GM23248 (cell line): ENCODE results near the gene NCOA1. TPM values are rescaled to one million over a fixed set of nuclear protein-coding genes. Genes with fewer than 3 reads are reported as not detected.

ENCODE experiments used
- DNase-seq: peaks from one replicate; pipeline ENCODE4 v3.0.0-alpha.2; 2015
- H2AFZ ChIP-seq: fragments of 200-600 bp; sonication (generic); 2 replicates; pipeline ENCODE4 v1.6.1; 2016; ENCODE audit warnings: antibody characterized with exemption
- H3F3A ChIP-seq: fragments of 200-600 bp; sonication (generic); 2 replicates; pipeline ENCODE4 v1.6.1; 2016; ENCODE audit warnings: mild to moderate bottlenecking, antibody characterized with exemption, mixed run types; ENCODE audit not compliant: insufficient read depth
- H3K27ac ChIP-seq: fragments of 200-600 bp; sonication (generic); 2 replicates; pipeline ENCODE4 v1.5.1; 2016; ENCODE audit warnings: mild to moderate bottlenecking
- H3K27me3 ChIP-seq: fragments of 200-600 bp; sonication (generic); replicated peaks from 2 replicates; pipeline ENCODE4 v1.6.1; 2016; ENCODE audit warnings: mild to moderate bottlenecking; ENCODE audit not compliant: insufficient read depth
- H3K36me3 ChIP-seq: fragments of 200-600 bp; sonication (generic); 2 replicates; pipeline ENCODE4 v1.6.1; 2016; ENCODE audit warnings: low read depth, mild to moderate bottlenecking
- H3K4me1 ChIP-seq: fragments of 200-600 bp; sonication (generic); 2 replicates; pipeline ENCODE4 v1.6.1; 2016; ENCODE audit warnings: mild to moderate bottlenecking; ENCODE audit not compliant: insufficient read depth
- H3K4me2 ChIP-seq: fragments of 200-600 bp; sonication (generic); one replicate; pipeline ENCODE4 v1.6.1; 2016; ENCODE audit warnings: mild to moderate bottlenecking; ENCODE audit not compliant: unreplicated experiment
- H3K4me3 ChIP-seq: fragments of 200-600 bp; sonication (generic); 2 replicates; pipeline ENCODE4 v1.5.1; 2016; ENCODE audit warnings: mild to moderate bottlenecking
- H3K79me2 ChIP-seq: fragments of 200-600 bp; sonication (generic); 2 replicates; pipeline ENCODE4 v1.6.1; 2016; ENCODE audit warnings: mild to moderate bottlenecking; ENCODE audit not compliant: insufficient read depth
- H3K9ac ChIP-seq: fragments of 200-600 bp; sonication (generic); 2 replicates; pipeline ENCODE4 v1.6.1; 2016; ENCODE audit warnings: mild to moderate bottlenecking
- H3K9me2 ChIP-seq: fragments of 200-600 bp; sonication (generic); 2 replicates; pipeline ENCODE4 v1.6.1; 2016; ENCODE audit warnings: mixed run types, mild to moderate bottlenecking, moderate library complexity; ENCODE audit not compliant: insufficient read depth
- H3K9me3 ChIP-seq: fragments of 200-600 bp; sonication (generic); one replicate; pipeline ENCODE4 v1.6.1; 2017; ENCODE audit warnings: low read depth
- H4K20me1 ChIP-seq: fragments of 200-600 bp; sonication (generic); 2 replicates; pipeline ENCODE4 v1.6.0; 2016; ENCODE audit not compliant: insufficient read depth
- EZH2 ChIP-seq: fragments of 200-600 bp; sonication (generic); IDR thresholded peaks from 2 replicates; pipeline ENCODE4 v1.6.1; 2018; ENCODE audit warnings: antibody characterized with exemption, mild to moderate bottlenecking; ENCODE audit not compliant: insufficient read depth, poor library complexity, severe bottlenecking
- EZH2phosphoT487 ChIP-seq: fragments of 200-600 bp; sonication (generic); IDR thresholded peaks from 2 replicates; pipeline ENCODE4 v1.6.1; 2018; ENCODE audit warnings: antibody characterized with exemption, moderate library complexity, mild to moderate bottlenecking, low read depth; ENCODE audit not compliant: insufficient read depth
- WGBS, 2 experiments: methylation state at CpG; one replicate each; pipeline ENCODE4 v1.1.6; 2015 to 2017; ENCODE audit warnings: low lambda C conversion rate in 2 of 2, low coverage in 1 of 2; ENCODE audit errors: missing lambda C conversion rate in 2 of 2; 5-methylcytosine and 5-hydroxymethylcytosine counted together
- in situ Hi-C: fragments of 300-500 bp; cut with MboI; formaldehyde crosslinking; loops from 2 replicates; pipeline ENCODE4 v1.15.0; 2020
- polyA plus RNA-seq: library from polyadenylated mRNA; unstranded; fragments of >200 nt; fragmentation: Nextera tagmentation; extraction: Ambion mirVana; gene quantifications from 2 replicates; pipeline ENCODE4 v1.2.1, GENCODE V29; 2016
- total RNA-seq: library from RNA; depleted of rRNA; stranded (reverse); fragments of >200 nt; shearing (Covaris generic); gene quantifications from 2 replicates; pipeline ENCODE4 v1.2.3, GENCODE V29; 2014

The NCOA1 gene
- total and polyA plus RNA-seq, 2 experiments from 2014 or later: 2.6 to 8.0 TPM

DNA sequence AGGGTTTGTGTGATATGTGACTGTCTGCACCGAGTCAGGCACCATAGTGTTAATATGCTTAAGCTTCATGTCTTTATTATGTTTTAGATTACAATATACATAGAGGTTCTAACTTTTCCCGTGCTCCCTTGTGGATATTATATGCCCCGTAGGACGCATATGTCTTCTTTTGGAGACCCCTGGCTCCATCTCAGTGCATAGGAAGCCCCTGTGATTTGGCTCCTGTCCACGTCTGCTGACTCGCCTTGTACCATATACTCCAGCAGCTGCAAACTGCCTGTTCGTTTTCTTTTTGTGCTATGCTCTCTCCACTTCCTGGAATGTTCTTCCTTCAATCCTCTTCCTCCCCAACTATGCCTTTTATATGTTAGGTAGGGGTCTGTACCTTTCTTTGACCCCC is 191.2 kb downstream of the NCOA1 start:
- no peak for DNase-seq
- no peaks in the 10 kb centered on the region for H3K79me2 ChIP-seq
- no peak overlapping the region for H3K4me3 ChIP-seq
- no peak overlapping the region for H3K27ac ChIP-seq
- H4K20me1 ChIP-seq: no peaks in the 10 kb centered on the region
- H2AFZ ChIP-seq: no peak overlapping the region
- whole genome bisulfite sequencing, 2 experiments: 60 to 61% methylated on average over 7 of the region's 7 CpGs
- H3K9me2 ChIP-seq: no peaks in the 10 kb centered on the region
- H3K27me3 ChIP-seq: no peaks in the 10 kb centered on the region
- no peak for TF ChIP-seq EZH2
- no peak for TF ChIP-seq EZH2phosphoT487
- no peaks in the 10 kb centered on the region for H3F3A ChIP-seq
- no peaks in the 10 kb centered on the region for H3K4me1 ChIP-seq
- in situ Hi-C loops: no loop called here
- H3K9ac ChIP-seq: no peak overlapping the region
- no peaks in the 10 kb centered on the region for H3K9me3 ChIP-seq
- H3K4me2 ChIP-seq: no peak overlapping the region
- H3K36me3 ChIP-seq: no peaks in the 10 kb centered on the region

DNA sequence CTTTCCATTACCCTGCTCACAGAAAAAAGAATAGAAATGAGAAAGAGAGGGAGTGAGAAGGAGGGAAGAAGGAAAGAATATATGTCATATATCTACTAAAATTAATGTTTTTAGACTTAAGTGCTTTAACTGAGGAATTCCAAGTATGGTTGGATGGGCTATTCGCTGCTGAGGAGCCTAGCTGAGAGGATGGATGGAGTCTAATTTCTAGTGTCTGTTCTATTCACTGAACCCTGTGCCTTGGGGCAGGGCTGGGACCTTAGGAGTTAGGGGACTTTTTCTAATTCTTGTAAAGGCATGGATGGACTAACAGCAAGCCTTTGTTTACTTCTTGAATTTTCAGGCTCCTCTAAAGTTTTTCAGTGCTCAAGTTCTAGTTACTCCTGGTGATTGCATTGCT is 192.4 kb downstream of the NCOA1 start:
- TF ChIP-seq EZH2phosphoT487 (no peak), EZH2 (no peak)
- no peaks in the 10 kb centered on the region for H3K9me2 ChIP-seq

DNA sequence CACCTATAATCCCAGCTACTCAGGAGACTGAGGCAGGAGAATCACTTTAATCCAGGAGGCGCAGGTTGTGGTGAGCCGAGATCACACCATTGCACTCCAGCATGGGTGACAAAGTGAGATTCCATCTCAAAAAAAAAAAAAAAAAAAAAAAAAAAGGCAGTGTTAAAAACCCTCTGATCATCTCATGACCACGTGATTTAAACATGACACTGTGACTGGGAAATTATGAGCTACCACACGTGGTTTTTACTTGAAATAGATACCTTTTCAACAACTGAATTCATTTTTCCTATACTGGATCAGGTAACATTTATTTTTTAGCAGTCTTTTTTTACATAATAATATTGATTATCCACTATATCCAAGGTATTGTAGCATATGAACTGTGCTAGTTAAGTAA is 199.5 kb downstream of the NCOA1 start:
- H3K9me3 ChIP-seq: no peaks in the 10 kb centered on the region
- H2AFZ ChIP-seq: no peak overlapping the region
- TF ChIP-seq EZH2: no peak
- TF ChIP-seq EZH2phosphoT487: no peak

More for the DNA sequence above, 192.4 kb downstream of the NCOA1 start:
- no peak overlapping the region for H3K4me2 ChIP-seq
- in situ Hi-C loops: no loop called here
- no peaks in the 10 kb centered on the region for H3K79me2 ChIP-seq
- no peaks in the 10 kb centered on the region for H3K27me3 ChIP-seq
- no peaks in the 10 kb centered on the region for H4K20me1 ChIP-seq
- no peak overlapping the region for H2AFZ ChIP-seq
- H3K4me1 ChIP-seq: no peaks in the 10 kb centered on the region
- 100% methylated on average over 1 of the region's 1 CpG for WGBS, 2 experiments
- no peak overlapping the region for H3K27ac ChIP-seq
- no peak overlapping the region for H3K4me3 ChIP-seq
- DNase-seq: no peak
- H3K36me3 ChIP-seq: no peaks in the 10 kb centered on the region
- H3F3A ChIP-seq: no peaks in the 10 kb centered on the region
- H3K9ac ChIP-seq: no peak overlapping the region
- no peaks in the 10 kb centered on the region for H3K9me3 ChIP-seq

DNA sequence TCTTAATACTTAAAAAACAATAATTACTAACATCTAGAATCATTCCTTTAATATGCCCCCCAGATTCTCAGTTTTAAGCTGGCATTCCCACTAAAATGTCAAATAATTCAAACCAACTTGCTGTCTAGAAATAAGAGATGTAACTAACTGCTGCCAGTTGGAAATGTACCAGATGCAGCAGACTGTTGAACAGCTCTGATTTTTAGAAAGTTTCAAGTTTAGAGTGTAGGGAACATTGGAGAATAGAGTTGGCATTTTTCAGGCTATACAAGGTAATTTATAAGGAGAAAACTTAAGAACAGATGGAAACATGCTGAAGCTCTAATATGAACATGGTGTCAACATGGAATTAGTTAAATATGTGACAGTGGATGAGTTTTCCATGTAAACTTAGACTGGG is 200.8 kb downstream of the NCOA1 start:
- H3K27ac ChIP-seq: no peak overlapping the region
- H3K79me2 ChIP-seq: no peaks in the 10 kb centered on the region
- no peak overlapping the region for H2AFZ ChIP-seq
- no peak overlapping the region for H3K4me2 ChIP-seq
- no peak overlapping the region for H3K4me3 ChIP-seq
- no peak overlapping the region for H3K9ac ChIP-seq
- TF ChIP-seq EZH2 (no peak), EZH2phosphoT487 (no peak)
- DNase-seq: no peak
- H3K9me2 ChIP-seq: no peaks in the 10 kb centered on the region
- in situ Hi-C loops: no loop called here
- H3K9me3 ChIP-seq: no peaks in the 10 kb centered on the region
- H3F3A ChIP-seq: no peaks in the 10 kb centered on the region
- no peaks in the 10 kb centered on the region for H3K36me3 ChIP-seq
- H3K4me1 ChIP-seq: no peaks in the 10 kb centered on the region
- H3K27me3 ChIP-seq: no peaks in the 10 kb centered on the region
- H4K20me1 ChIP-seq: no peaks in the 10 kb centered on the region

More for the DNA sequence above, 199.5 kb downstream of the NCOA1 start:
- Histone ChIP-seq H3K9ac (no peak overlapping the region), H3K27me3 (no peaks in the 10 kb centered on the region), H3K9me2 (no peaks in the 10 kb centered on the region), H3K4me3 (no peak overlapping the region), H3K79me2 (no peaks in the 10 kb centered on the region), H3K27ac (no peak overlapping the region), H3F3A (no peaks in the 10 kb centered on the region), H4K20me1 (no peaks in the 10 kb centered on the region), H3K4me1 (no peaks in the 10 kb centered on the region), H3K36me3 (no peaks in the 10 kb centered on the region), H3K4me2 (no peak overlapping the region)
- in situ Hi-C loops: no loop called here
- DNase-seq: no peak
- 88 to 91% methylated on average over 4 of the region's 4 CpGs for WGBS, 2 experiments

DNA sequence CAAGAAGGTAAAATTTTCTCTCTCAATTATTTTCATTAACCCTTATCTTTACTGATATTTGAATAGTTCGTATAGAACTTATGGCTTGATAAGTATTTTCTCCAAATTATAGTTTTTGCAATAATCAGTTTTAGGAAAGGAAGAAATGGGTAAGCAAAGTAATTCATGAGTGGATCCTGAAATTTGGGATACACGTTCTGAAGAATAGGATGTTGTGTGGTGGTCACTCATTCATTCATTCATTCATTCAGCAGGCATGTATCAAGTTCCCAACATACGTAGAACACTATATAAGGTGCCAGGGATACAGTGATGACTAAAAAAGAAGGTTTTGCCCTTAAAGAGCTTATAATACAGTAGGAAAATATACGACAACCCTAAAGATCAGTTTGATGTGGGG is 206.7 kb downstream of the NCOA1 start:
- Histone ChIP-seq H3K9me2 (no peaks in the 10 kb centered on the region), H3K36me3 (no peaks in the 10 kb centered on the region), H3K4me1 (peaks cover 7% of the 10 kb centered on the region), H3K27me3 (no peaks in the 10 kb centered on the region), H3F3A (peaks cover 6% of the 10 kb centered on the region; the same call in 1 of the 2 replicates), H3K4me2 (no peak overlapping the region), H4K20me1 (no peaks in the 10 kb centered on the region), H3K4me3 (no peak overlapping the region), H3K9ac (no peak overlapping the region), H3K79me2 (no peaks in the 10 kb centered on the region), H3K9me3 (no peaks in the 10 kb centered on the region), H3K27ac (no peak overlapping the region), H2AFZ (no peak overlapping the region)
- TF ChIP-seq EZH2phosphoT487: no peak
- TF ChIP-seq EZH2: no peak
- WGBS, 2 experiments: 95% methylated on average over 4 of the region's 4 CpGs
- no peak for DNase-seq
- in situ Hi-C loops: no loop called here
